Heart left ventricle (tissue), 16 donors: ENCODE measurements around the gene RPS19. TPM values are rescaled to one million over a fixed set of nuclear protein-coding genes. Genes with fewer than 3 reads are reported as not detected.
A peak's percentile ranks its signal among the peaks of the same experiment; 100 is the strongest.

Experiments
- ATAC-seq, 4 donors: fragments of 200-7000 bp; cut with Tn5 transposase; one replicate each; pipeline ENCODE4 v1.9.1; 2020 to 2022; ENCODE audit warnings: moderate library complexity in 4 of 4, mild to moderate bottlenecking in 3 of 4, moderate number of reproducible peaks in 1 of 4
- DNase-seq, 5 donors: peaks; one replicate each; pipeline ENCODE4 v3.0.0-alpha.2; 2020
- H3K27ac ChIP-seq, 12 donors: fragments of 200-600 bp; sonication (generic) in 4 of 12; one replicate each; pipeline versions ENCODE4 v1.5.0 to v1.8.0; 2016 to 2022; ENCODE audit warnings: mild to moderate bottlenecking in 2 of 12
- H3K27me3 ChIP-seq, 9 donors: fragments of 200-600 bp; sonication (generic) in 2 of 9; one replicate each; pipeline versions ENCODE4 v1.5.1 to v1.8.0; 2016 to 2022; ENCODE audit warnings: mild to moderate bottlenecking in 3 of 9
- H3K36me3 ChIP-seq, 9 donors: fragments of 200-600 bp; sonication (generic) in 2 of 9; one replicate each; pipeline versions ENCODE4 v1.5.0 to v1.8.0; 2018 to 2022; ENCODE audit warnings: mild to moderate bottlenecking in 2 of 9
- H3K4me1 ChIP-seq, 12 donors: fragments of 200-600 bp; sonication (generic) in 4 of 12; one replicate each; pipeline versions ENCODE4 v1.5.0 to v1.8.0; 2016 to 2022; ENCODE audit warnings: mild to moderate bottlenecking in 3 of 12
- H3K4me3 ChIP-seq, 12 donors: fragments of 200-600 bp; sonication (generic) in 4 of 12; one replicate each; pipeline versions ENCODE4 v1.5.0 to v1.8.0; 2017 to 2022; ENCODE audit warnings: mild to moderate bottlenecking in 9 of 12, moderate library complexity in 4 of 12
- H3K9me3 ChIP-seq, 12 donors: fragments of 200-600 bp; sonication (generic) in 4 of 12; one replicate each; pipeline versions ENCODE4 v1.5.0 to v1.8.0; 2016 to 2022; ENCODE audit warnings: mild to moderate bottlenecking in 1 of 12
- POLR2A ChIP-seq, 2 donors: fragments of 450-650 bp; IDR thresholded peaks; one replicate each; pipeline ENCODE4 v1.6.1; 2017; ENCODE audit warnings: antibody characterized with exemption in 2 of 2, mild to moderate bottlenecking in 2 of 2, moderate library complexity in 2 of 2
- WGBS, 4 donors: extraction: QIAGEN DNeasy Blood & Tissue Kit in 2 of 4; methylation state at CpG; one replicate each; pipeline versions ENCODE4 v1.1.5 to v1.1.7; 2013 to 2018; 5-methylcytosine and 5-hydroxymethylcytosine counted together
- intact Hi-C, 10 donors: fragments of 100-400 bp; cut with DNase I; formaldehyde crosslinking; loops; one replicate each; pipeline versions ENCODE4 v1.11.1 to v1.14.2; 2022
- polyA plus RNA-seq, 2 donors: library from polyadenylated mRNA; stranded (reverse); fragments of 200-250 nt; gene quantifications; one replicate each; pipeline ENCODE4 v1.2.3, GENCODE V29; 2013
- total RNA-seq, 9 donors: library from RNA; depleted of rRNA in 2 of 9; stranded (reverse); fragments of >200 nt in 2 of 9; fragmentation: NEBNext Ultra II Directional in 3 of 9; extraction: Animal tissue kit (Norgen Biotek cat#: 25700) in 3 of 9; gene quantifications; one replicate each; pipeline versions ENCODE4 v1.1.0 to v1.2.4, GENCODE V29; 2016 to 2023
- TF ChIP-seq, protein P1 (sequence below), 12 donors: fragments of 200-600 bp; sonication (generic) in 4 of 12; IDR thresholded peaks; one replicate each; pipeline versions ENCODE4 v1.5.0 to v1.8.0; 2018 to 2022; ENCODE audit warnings: antibody characterized with exemption in 12 of 12, mild to moderate bottlenecking in 5 of 12
- donor health status: ischemic (EF 13 %, LVEDD 7.1; RV severe dilation, severe dysfunction).
- donor health status: healthy with polysubstance abuse.
- donor health status: DM: no; HTN: yes; CAD: no.
- donor health status: DM: no; HTN: no; CAD: no.
- donor health status: ischemic (EF 25% LVEDD 6.9; RV normal size, moderate dysfunction).
- donor health status: ischemic (EF 25% LVEDD 5.7; RV mildly dilated, moderate dysfunction).
- donor health status: healthy.
- donor health status: DM: yes; HTN: yes; CAD: no.
- donor health status: ischemic (EF 35%, LVEDD 5.7; RV mildly dilated, moderate dysfunction).
- donor health status: nonischemic (EF 11% LVEDD 7.7; RV severe dilation, severe dysfunction).
- donor health status: DM: yes; HTN: yes; CAD: no.
- donor health status: PGD.
- donor health status: ischemic (EF 29% LVEDD 5.4; RV normal size, mild dysfunction).
- donor health status: nonischemic (EF 23%, LVEDD 6.1; RV moderate dilation, normal function).

Gene RPS19
- total and polyA plus RNA-seq, 11 donors, result 161 to 1,676 (median 668) TPM

DNA sequence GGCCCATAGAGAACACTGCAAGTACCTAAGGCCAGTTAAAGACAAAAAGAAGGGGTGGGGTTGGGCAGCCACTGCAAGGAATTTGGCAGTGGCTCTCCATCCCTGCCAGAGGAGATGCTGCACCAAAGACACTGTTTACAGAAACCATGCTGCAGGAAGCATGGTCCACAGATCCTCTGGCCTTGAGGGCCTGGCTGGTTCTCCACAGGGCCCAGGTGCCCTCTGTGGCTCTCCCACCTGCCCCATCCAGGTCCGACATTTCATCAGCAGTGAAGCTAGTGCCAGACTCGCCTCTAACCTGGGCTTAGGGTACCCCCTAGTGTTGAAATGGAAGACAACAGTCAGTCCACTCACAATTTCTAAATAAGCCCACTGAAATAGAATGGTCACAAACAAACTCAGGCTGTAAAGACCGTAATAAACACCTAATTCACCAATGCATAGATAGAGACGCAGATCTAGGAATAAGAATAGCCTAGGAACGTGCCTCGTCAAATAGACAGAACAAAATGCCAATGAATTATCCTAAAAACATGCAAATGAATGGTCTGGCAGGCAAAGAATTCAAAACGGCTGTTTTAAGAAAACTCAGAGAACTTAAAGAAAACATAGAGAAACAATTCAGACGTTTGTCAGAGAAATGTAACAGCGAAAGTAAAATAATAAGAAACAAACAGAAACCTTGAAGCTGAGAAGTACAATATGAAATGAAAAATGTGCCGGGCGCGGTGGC is 38.9 kb upstream of the RPS19 start:
- DNase-seq (no peak), ATAC-seq (peak in 1 of 4 donors; percentile 65)
- WGBS, 4 donors, result 36 to 40% (median 37%) methylated on average over 12 of the region's 12 CpGs
- no peak overlapping the region for H3K27ac ChIP-seq
- no peak for TF ChIP-seq POLR2A (IDR thresholded peaks at IDR 0.05)
- TF ChIP-seq, protein P1, sequence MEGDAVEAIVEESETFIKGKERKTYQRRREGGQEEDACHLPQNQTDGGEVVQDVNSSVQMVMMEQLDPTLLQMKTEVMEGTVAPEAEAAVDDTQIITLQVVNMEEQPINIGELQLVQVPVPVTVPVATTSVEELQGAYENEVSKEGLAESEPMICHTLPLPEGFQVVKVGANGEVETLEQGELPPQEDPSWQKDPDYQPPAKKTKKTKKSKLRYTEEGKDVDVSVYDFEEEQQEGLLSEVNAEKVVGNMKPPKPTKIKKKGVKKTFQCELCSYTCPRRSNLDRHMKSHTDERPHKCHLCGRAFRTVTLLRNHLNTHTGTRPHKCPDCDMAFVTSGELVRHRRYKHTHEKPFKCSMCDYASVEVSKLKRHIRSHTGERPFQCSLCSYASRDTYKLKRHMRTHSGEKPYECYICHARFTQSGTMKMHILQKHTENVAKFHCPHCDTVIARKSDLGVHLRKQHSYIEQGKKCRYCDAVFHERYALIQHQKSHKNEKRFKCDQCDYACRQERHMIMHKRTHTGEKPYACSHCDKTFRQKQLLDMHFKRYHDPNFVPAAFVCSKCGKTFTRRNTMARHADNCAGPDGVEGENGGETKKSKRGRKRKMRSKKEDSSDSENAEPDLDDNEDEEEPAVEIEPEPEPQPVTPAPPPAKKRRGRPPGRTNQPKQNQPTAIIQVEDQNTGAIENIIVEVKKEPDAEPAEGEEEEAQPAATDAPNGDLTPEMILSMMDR (IDR thresholded peaks at IDR 0.05), result peak in 10 of 12 donors; percentile 26 to 60 (median 48)
- no peaks in the 10 kb centered on the region for H3K36me3 ChIP-seq
- peaks cover 0 to 38% (median 2%) of the 10 kb centered on the region in 9 donors for H3K27me3 ChIP-seq
- intact Hi-C loops, result no loop called here
- peaks cover 0 to 1% (median 0%) of the 10 kb centered on the region in 12 donors for H3K9me3 ChIP-seq
- H3K4me1 ChIP-seq, result no peaks in the 10 kb centered on the region
- no peak overlapping the region for H3K4me3 ChIP-seq

DNA sequence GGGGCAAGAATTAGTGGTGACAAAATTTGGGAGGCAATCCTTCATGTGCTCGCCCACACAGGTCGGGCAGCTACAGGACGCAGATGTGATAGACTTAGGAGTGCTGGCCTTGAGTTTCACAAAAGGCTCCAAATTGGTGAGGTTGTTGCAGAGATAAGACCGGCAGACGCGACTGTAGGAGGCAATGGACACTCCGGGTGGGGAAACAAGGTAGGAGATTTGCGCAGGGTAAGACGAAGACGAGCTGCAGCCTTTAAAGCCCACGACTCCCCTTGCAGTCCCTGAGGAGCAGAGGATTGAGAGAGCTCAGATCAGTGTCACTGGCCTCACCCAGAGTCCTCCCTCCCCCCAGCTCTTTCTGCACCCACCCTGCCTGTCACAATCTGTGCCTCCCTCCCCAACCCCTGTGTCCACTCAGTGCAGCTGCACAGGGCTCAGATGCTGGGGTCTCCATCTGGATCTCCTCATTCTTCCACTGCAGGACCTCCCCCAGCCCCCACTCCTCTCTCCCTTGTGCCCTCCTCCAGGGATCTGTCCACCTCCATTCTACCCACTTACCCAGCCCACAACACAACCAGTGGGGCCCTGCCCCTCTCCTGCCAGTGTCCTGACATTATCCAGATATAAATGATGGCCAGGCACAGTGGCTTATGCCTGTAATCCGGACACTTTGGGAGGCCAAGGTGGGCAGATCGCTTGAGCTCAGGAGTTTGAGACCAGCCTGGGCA is 21.9 kb upstream of the RPS19 start:
- DNase-seq (no peak), ATAC-seq (no peak)
- Histone ChIP-seq H3K4me3 (no peak overlapping the region), H3K27me3 (peaks cover 0 to 71% (median 13%) of the 10 kb centered on the region in 9 donors), H3K36me3 (no peaks in the 10 kb centered on the region), H3K9me3 (no peaks in the 10 kb centered on the region), H3K27ac (no peak overlapping the region), H3K4me1 (no peaks in the 10 kb centered on the region)
- TF ChIP-seq, protein P1 (IDR thresholded peaks at IDR 0.05), result no peak
- no peak for TF ChIP-seq POLR2A (IDR thresholded peaks at IDR 0.05)
- intact Hi-C loops, result no loop called here
- 46 to 54% (median 48%) methylated on average over 13 of the region's 13 CpGs for WGBS, 4 donors

DNA sequence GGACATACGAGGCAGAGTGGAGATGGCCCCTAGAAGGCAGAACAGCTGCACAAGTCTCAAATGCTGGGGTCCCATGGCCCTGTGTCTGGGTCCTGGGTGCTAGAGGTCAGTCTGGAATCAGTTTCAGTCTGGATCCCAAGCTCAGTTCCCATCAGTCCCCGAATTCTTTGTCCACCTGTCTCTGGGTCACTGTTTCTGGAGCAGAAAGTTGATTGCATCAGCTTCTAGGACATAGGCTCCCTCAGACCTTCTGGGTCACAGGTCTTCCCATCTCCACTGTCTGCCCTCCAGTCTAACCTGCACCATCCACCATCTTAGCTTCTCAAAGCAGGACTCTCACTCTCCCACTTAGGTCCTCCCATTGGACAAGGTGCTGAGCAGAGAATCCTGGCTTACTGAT is 20.8 kb upstream of the RPS19 start:
- no peaks in the 10 kb centered on the region for H3K36me3 ChIP-seq
- H3K4me3 ChIP-seq, result no peak overlapping the region
- no peaks in the 10 kb centered on the region for H3K4me1 ChIP-seq
- no peaks in the 10 kb centered on the region for H3K9me3 ChIP-seq
- 65 to 83% (median 68%) methylated on average over 1 to 2 of the region's 2 CpGs for WGBS, 4 donors
- intact Hi-C loops, result no loop called here
- peaks cover 0 to 70% (median 13%) of the 10 kb centered on the region in 9 donors for H3K27me3 ChIP-seq
- TF ChIP-seq, protein P1 (IDR thresholded peaks at IDR 0.05), result no peak
- no peak for TF ChIP-seq POLR2A (IDR thresholded peaks at IDR 0.05)
- DNase-seq (no peak), ATAC-seq (no peak)
- no peak overlapping the region for H3K27ac ChIP-seq

DNA sequence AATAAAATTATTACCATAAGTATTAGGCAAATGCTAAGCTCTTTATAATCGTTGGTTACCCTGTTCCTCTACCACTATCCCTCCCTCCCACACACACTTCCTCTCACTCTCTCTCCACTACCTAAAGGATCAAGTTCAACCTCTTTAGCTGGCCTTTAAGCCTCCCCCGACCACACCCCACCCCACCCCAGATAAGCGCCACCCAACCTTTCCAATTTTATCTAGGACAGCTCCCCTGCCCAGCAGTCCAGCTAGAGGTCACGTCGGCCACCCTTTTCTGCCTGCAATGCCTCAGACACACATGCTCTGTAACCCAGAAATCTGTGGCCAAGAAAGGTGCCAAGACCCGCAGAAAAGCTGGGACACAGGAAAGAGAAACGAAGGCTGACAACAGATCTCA is 16.7 kb upstream of the RPS19 start:
- H3K27ac ChIP-seq, result no peak overlapping the region
- no peaks in the 10 kb centered on the region for H3K4me1 ChIP-seq
- DNase-seq (no peak), ATAC-seq (no peak)
- no peaks in the 10 kb centered on the region for H3K36me3 ChIP-seq
- peaks cover 0 to 34% (median 7%) of the 10 kb centered on the region in 9 donors for H3K27me3 ChIP-seq
- H3K9me3 ChIP-seq, result no peaks in the 10 kb centered on the region
- intact Hi-C loops, result no loop called here
- TF ChIP-seq, protein P1 (IDR thresholded peaks at IDR 0.05), result no peak
- TF ChIP-seq POLR2A (IDR thresholded peaks at IDR 0.05), result no peak
- WGBS, 4 donors, result 33 to 43% (median 41%) methylated on average over 7 of the region's 7 CpGs
- H3K4me3 ChIP-seq, result no peak overlapping the region
